MCF 10A (cell line): ENCODE results near the gene KDM5A. TPM values are rescaled to one million over a fixed set of nuclear protein-coding genes. Genes with fewer than 3 reads are reported as not detected.

Experiments
- BruUV-seq: library from RNA; stranded (reverse); fragments of 400-500 nt; replicated peaks from 2 replicates; lab custom pipeline; 2021; lab: Mats Ljungman, UMichigan
- CTCF ChIA-PET: fragments of 300-600 bp; sonication (Branson Sonifier 250); formaldehyde crosslinking; extraction: SDS; loops from one replicate; lab custom pipeline; 2021; ENCODE audit warnings: antibody characterized with exemption, inconsistent platforms; lab: Yijun Ruan, JAX
- POLR2A ChIA-PET: fragments of 300-600, 350-650 bp; sonication (Branson Sonifier 250); formaldehyde crosslinking; extraction: SDS; loops from one replicate; lab custom pipeline; 2020; ENCODE audit warnings: antibody characterized with exemption, inconsistent platforms; lab: Yijun Ruan, JAX
- DNase-seq: peaks from one replicate; pipeline ENCODE4 v3.0.0-alpha.2; 2018; ENCODE audit not compliant: unreplicated experiment
- H3K27ac Mint-ChIP-seq: one replicate; pipeline ENCODE4 v1.8.0; 2022; ENCODE audit warnings: mild to moderate bottlenecking, low read depth, mixed read lengths; ENCODE audit not compliant: unreplicated experiment
- H3K27me3 Mint-ChIP-seq: one replicate; pipeline ENCODE4 v1.8.0; 2022; ENCODE audit warnings: mixed read lengths; ENCODE audit not compliant: insufficient read depth, unreplicated experiment
- H3K36me3 Mint-ChIP-seq: one replicate; pipeline ENCODE4 v1.8.0; 2022; ENCODE audit warnings: mild to moderate bottlenecking, moderate library complexity, mixed read lengths; ENCODE audit not compliant: insufficient read depth, unreplicated experiment
- H3K4me1 Mint-ChIP-seq: one replicate; pipeline ENCODE4 v1.8.0; 2022; ENCODE audit warnings: mixed read lengths; ENCODE audit not compliant: insufficient read depth, unreplicated experiment
- H3K4me3 Mint-ChIP-seq: one replicate; pipeline ENCODE4 v1.8.0; 2022; ENCODE audit warnings: mild to moderate bottlenecking, moderate library complexity, mixed read lengths; ENCODE audit not compliant: unreplicated experiment
- H3K9me3 Mint-ChIP-seq: one replicate; pipeline ENCODE4 v1.8.0; 2022; ENCODE audit warnings: mixed read lengths; ENCODE audit not compliant: unreplicated experiment
- intact Hi-C: fragments of 100-400 bp; cut with micrococcal nuclease; formaldehyde crosslinking; loops from 2 replicates; pipeline ENCODE4 v1.14.1; 2022
- total RNA-seq: library from RNA; stranded (reverse); gene quantifications from 2 replicates; pipeline ENCODE4 v1.2.3, GENCODE V29; 2022
- TF ChIP-seq, protein P1 (sequence below): fragments of 200-600 bp; IDR thresholded peaks from one replicate; pipeline ENCODE4 v1.8.0; 2022; ENCODE audit warnings: antibody characterized with exemption, mild to moderate bottlenecking; ENCODE audit not compliant: unreplicated experiment

KDM5A gene
- total RNA-seq, 1 experiment from 2014 or later, result 58.0 TPM

DNA sequence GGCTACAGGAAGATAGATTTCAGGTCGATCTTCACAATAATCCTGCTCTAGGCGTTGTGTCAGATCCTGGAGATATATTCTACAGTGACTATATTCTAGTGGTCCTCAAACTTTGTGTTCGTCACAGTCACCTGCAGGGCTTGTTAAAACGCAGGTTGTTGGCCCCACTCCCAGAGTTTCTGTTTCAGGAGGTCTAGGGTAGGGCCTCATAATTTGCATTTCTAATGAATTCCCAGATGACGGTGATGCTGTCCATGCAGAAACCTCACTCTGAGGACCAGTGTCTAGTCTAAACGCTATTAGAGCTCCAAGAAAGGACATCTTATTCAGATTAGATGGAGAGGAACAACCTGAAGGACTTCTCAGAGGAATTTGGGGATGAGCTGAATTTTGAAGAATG is 113.3 kb downstream of the KDM5A start:
- Mint-ChIP-seq H3K36me3 (peaks cover 12% of the 10 kb centered on the region), H3K27ac (no peak overlapping the region), H3K9me3 (no peaks in the 10 kb centered on the region), H3K4me3 (no peak overlapping the region), H3K27me3 (no peaks in the 10 kb centered on the region), H3K4me1 (no peaks in the 10 kb centered on the region)
- intact Hi-C loops, result no loop called here
- no peak for DNase-seq
- TF ChIP-seq, protein P1, sequence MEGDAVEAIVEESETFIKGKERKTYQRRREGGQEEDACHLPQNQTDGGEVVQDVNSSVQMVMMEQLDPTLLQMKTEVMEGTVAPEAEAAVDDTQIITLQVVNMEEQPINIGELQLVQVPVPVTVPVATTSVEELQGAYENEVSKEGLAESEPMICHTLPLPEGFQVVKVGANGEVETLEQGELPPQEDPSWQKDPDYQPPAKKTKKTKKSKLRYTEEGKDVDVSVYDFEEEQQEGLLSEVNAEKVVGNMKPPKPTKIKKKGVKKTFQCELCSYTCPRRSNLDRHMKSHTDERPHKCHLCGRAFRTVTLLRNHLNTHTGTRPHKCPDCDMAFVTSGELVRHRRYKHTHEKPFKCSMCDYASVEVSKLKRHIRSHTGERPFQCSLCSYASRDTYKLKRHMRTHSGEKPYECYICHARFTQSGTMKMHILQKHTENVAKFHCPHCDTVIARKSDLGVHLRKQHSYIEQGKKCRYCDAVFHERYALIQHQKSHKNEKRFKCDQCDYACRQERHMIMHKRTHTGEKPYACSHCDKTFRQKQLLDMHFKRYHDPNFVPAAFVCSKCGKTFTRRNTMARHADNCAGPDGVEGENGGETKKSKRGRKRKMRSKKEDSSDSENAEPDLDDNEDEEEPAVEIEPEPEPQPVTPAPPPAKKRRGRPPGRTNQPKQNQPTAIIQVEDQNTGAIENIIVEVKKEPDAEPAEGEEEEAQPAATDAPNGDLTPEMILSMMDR, result no peak
- ChIA-PET CTCF (no interaction called here), POLR2A (interaction anchor here (1.5 kb wide), 1 partner anchor 10 kb away, joined by 4 read pairs; no protein-coding TSS in a partner anchor)
- no TSS peak for BruUV-seq

GRCh38 chr12:273382-273781 is 115.7 kb downstream of the KDM5A start:
- TF ChIP-seq, protein P1, result no peak
- CTCF ChIA-PET, result no interaction called here
- no peak overlapping the region for H3K27ac Mint-ChIP-seq
- POLR2A ChIA-PET, result interaction anchor here (1.3 kb wide), 1 partner anchor 10 kb away, joined by 3 read pairs; no protein-coding TSS in a partner anchor
- intact Hi-C loops, result no loop called here
- peaks cover 6% of the 10 kb centered on the region for H3K36me3 Mint-ChIP-seq
- no peaks in the 10 kb centered on the region for H3K4me1 Mint-ChIP-seq
- no peak for DNase-seq
- BruUV-seq, result no TSS peak
- no peak overlapping the region for H3K4me3 Mint-ChIP-seq
- peaks cover 3% of the 10 kb centered on the region for H3K27me3 Mint-ChIP-seq
- H3K9me3 Mint-ChIP-seq, result no peaks in the 10 kb centered on the region

DNA sequence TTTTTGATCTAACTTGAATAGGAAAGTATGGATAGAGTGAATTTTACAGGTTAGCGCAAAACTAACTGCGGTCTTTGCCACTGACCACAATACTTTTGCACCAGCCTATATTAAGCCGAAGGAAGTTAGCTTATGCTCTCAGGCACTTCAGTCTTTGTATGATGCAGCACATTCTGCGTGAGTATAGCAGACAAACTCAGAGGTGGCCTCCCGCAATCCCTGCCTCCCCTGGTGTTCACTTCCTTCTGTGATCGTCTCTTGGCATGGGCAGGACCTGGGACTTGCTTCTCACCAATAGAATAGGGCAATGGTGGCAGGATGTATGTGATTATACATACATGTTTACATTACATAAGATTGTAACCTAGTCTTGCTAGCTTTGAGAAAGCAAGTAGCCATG is 116.2 kb downstream of the KDM5A start:
- DNase-seq, result no peak
- Mint-ChIP-seq H3K9me3 (no peaks in the 10 kb centered on the region), H3K27ac (no peak overlapping the region), H3K4me1 (no peaks in the 10 kb centered on the region), H3K27me3 (peaks cover 7% of the 10 kb centered on the region), H3K36me3 (peaks cover 5% of the 10 kb centered on the region), H3K4me3 (no peak overlapping the region)
- ChIA-PET CTCF (no interaction called here), POLR2A (interaction anchor here (1.3 kb wide), 1 partner anchor 9 kb away, joined by 3 read pairs; no protein-coding TSS in a partner anchor)
- TF ChIP-seq, protein P1, result no peak
- intact Hi-C loops, result no loop called here
- no TSS peak for BruUV-seq

DNA sequence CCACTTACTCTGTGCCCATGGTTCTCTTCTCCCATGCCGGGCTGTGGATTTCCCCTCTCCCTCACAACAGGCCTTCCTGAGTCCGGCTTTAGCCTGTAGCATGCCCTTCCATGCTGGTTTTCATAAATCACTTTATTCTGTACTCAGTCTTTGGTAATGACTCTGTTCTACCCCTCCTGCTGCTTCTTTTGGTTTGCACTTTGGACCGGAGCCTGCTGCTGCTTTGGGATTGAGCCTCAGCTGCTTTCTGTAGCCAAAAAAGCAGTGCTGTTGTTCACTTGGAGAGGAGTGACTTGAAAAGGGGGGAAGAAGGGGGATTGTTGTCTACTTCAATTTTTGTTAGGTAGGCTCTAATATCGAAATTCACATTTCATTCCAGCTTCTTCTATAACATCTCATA is 118.0 kb downstream of the KDM5A start:
- H3K4me3 Mint-ChIP-seq, result no peak overlapping the region
- TF ChIP-seq, protein P1, result no peak
- no peaks in the 10 kb centered on the region for H3K4me1 Mint-ChIP-seq
- POLR2A ChIA-PET, result no interaction called here
- H3K9me3 Mint-ChIP-seq, result no peaks in the 10 kb centered on the region
- peaks cover 17% of the 10 kb centered on the region for H3K27me3 Mint-ChIP-seq
- intact Hi-C loops, result no loop called here
- H3K27ac Mint-ChIP-seq, result no peak overlapping the region
- DNase-seq, result no peak
- BruUV-seq, result no TSS peak
- CTCF ChIA-PET, result interaction anchor here (0.6 kb wide), 1 partner anchor 57 kb away, joined by 3 read pairs; no protein-coding TSS in a partner anchor
- no peaks in the 10 kb centered on the region for H3K36me3 Mint-ChIP-seq
